ENCODE data around the gene TTLL9.

Gene TTLL9

GRCh38 chr20:31979713-31980426, 109.4 kb downstream of the TTLL9 start:
- Histone ChIP-seq H3K9me3 (ENCODE audit: control insufficient read depth, low read length) (no peaks in the 10 kb centered on the region), H3K27me3 (replicated peaks; ENCODE audit: control insufficient read depth, insufficient read depth, low read length) (peaks cover 64% of the 10 kb centered on the region), H3K9ac (ENCODE audit: low read length) (no peak overlapping the region), H3K4me3 (ENCODE audit: low read length) (no peak overlapping the region), H3K4me1 (ENCODE audit: control insufficient read depth, insufficient read depth, low read length) (no peaks in the 10 kb centered on the region), H3K36me3 (ENCODE audit: control insufficient read depth, insufficient read depth, low read length, severe bottlenecking) (no peaks in the 10 kb centered on the region)
- DNase-seq (ENCODE audit: low read depth) = no peak

DNA sequence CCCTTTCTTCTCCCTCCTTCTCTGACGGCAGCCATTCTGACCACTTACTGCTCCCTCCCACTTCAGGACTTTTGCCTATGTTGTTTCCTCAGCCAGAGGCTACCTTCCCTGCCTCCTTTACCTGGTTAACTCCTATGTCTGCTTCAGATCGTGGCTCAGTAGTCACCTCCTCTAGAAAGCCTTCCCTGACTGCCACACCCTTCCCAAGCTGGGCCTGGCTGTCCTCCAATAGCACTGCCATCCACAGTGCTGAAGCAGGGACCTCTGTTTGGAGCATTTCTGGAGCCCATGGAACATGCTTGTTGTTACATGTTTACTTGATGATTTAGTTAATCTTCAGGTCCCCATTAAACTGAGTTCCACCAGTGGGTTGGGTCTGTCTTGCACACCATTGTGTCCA, 111.3 kb downstream of the TTLL9 start:
- no peak for DNase-seq (ENCODE audit: low read depth)
- no peak overlapping the region for H3K4me3 ChIP-seq (ENCODE audit: low read length)
- no peaks in the 10 kb centered on the region for H3K36me3 ChIP-seq (ENCODE audit: control insufficient read depth, insufficient read depth, low read length, severe bottlenecking)
- no peaks in the 10 kb centered on the region for H3K9me3 ChIP-seq (ENCODE audit: control insufficient read depth, low read length)
- peaks cover 57% of the 10 kb centered on the region for H3K27me3 ChIP-seq (replicated peaks; ENCODE audit: control insufficient read depth, insufficient read depth, low read length)
- no peak overlapping the region for H3K9ac ChIP-seq (ENCODE audit: low read length)
- no peaks in the 10 kb centered on the region for H3K4me1 ChIP-seq (ENCODE audit: control insufficient read depth, insufficient read depth, low read length)

- Histone ChIP-seq H3K36me3 (ENCODE audit: control insufficient read depth, insufficient read depth, low read length, severe bottlenecking) (no peaks in the 10 kb centered on the region), H3K4me3 (ENCODE audit: low read length) (no peak overlapping the region), H3K4me1 (ENCODE audit: control insufficient read depth, insufficient read depth, low read length) (no peaks in the 10 kb centered on the region), H3K27me3 (replicated peaks; ENCODE audit: control insufficient read depth, insufficient read depth, low read length) (peaks cover 37% of the 10 kb centered on the region), H3K9me3 (ENCODE audit: control insufficient read depth, low read length) (no peaks in the 10 kb centered on the region), H3K9ac (ENCODE audit: low read length) (no peak overlapping the region)
- DNase-seq (ENCODE audit: low read depth) = no peak
Observed at GRCh38 chr20:31984981-31985471, 114.6 kb downstream of the TTLL9 start.

GRCh38 chr20:31987744-31988143, 117.3 kb downstream of the TTLL9 start:
- Histone ChIP-seq H3K4me1 (ENCODE audit: control insufficient read depth, insufficient read depth, low read length) (no peaks in the 10 kb centered on the region), H3K9ac (ENCODE audit: low read length) (no peak overlapping the region), H3K36me3 (ENCODE audit: control insufficient read depth, insufficient read depth, low read length, severe bottlenecking) (no peaks in the 10 kb centered on the region), H3K9me3 (ENCODE audit: control insufficient read depth, low read length) (no peaks in the 10 kb centered on the region), H3K27me3 (replicated peaks; ENCODE audit: control insufficient read depth, insufficient read depth, low read length) (peaks cover 21% of the 10 kb centered on the region), H3K4me3 (ENCODE audit: low read length) (no peak overlapping the region)
- peak; percentile 7 for DNase-seq (ENCODE audit: low read depth)

- DNase-seq (ENCODE audit: low read depth) = no peak
- no peak overlapping the region for H3K4me3 ChIP-seq (ENCODE audit: low read length)
- no peaks in the 10 kb centered on the region for H3K4me1 ChIP-seq (ENCODE audit: control insufficient read depth, insufficient read depth, low read length)
- peaks cover 21% of the 10 kb centered on the region for H3K27me3 ChIP-seq (replicated peaks; ENCODE audit: control insufficient read depth, insufficient read depth, low read length)
- no peaks in the 10 kb centered on the region for H3K9me3 ChIP-seq (ENCODE audit: control insufficient read depth, low read length)
- no peak overlapping the region for H3K9ac ChIP-seq (ENCODE audit: low read length)
- no peaks in the 10 kb centered on the region for H3K36me3 ChIP-seq (ENCODE audit: control insufficient read depth, insufficient read depth, low read length, severe bottlenecking)
Observed at GRCh38 chr20:31988430-31989015, 118.1 kb downstream of the TTLL9 start.

- no peak for DNase-seq (ENCODE audit: low read depth)
- H3K27me3 ChIP-seq (replicated peaks; ENCODE audit: control insufficient read depth, insufficient read depth, low read length) = peaks cover 26% of the 10 kb centered on the region
- H3K36me3 ChIP-seq (ENCODE audit: control insufficient read depth, insufficient read depth, low read length, severe bottlenecking) = no peaks in the 10 kb centered on the region
- no peaks in the 10 kb centered on the region for H3K4me1 ChIP-seq (ENCODE audit: control insufficient read depth, insufficient read depth, low read length)
- no peak overlapping the region for H3K9ac ChIP-seq (ENCODE audit: low read length)
- no peak overlapping the region for H3K4me3 ChIP-seq (ENCODE audit: low read length)
- no peaks in the 10 kb centered on the region for H3K9me3 ChIP-seq (ENCODE audit: control insufficient read depth, low read length)
Observed at GRCh38 chr20:31989030-31989645, 118.7 kb downstream of the TTLL9 start.

- Histone ChIP-seq H3K4me3 (ENCODE audit: low read length) (no peak overlapping the region), H3K9ac (ENCODE audit: low read length) (no peak overlapping the region), H3K27me3 (replicated peaks; ENCODE audit: control insufficient read depth, insufficient read depth, low read length) (peaks cover 27% of the 10 kb centered on the region), H3K9me3 (ENCODE audit: control insufficient read depth, low read length) (no peaks in the 10 kb centered on the region), H3K4me1 (ENCODE audit: control insufficient read depth, insufficient read depth, low read length) (no peaks in the 10 kb centered on the region), H3K36me3 (ENCODE audit: control insufficient read depth, insufficient read depth, low read length, severe bottlenecking) (no peaks in the 10 kb centered on the region)
- DNase-seq (ENCODE audit: low read depth) = no peak
Observed at GRCh38 chr20:31990641-31991338, 120.4 kb downstream of the TTLL9 start.

GRCh38 chr20:31991339-31991705, 120.9 kb downstream of the TTLL9 start:
- no peak for DNase-seq (ENCODE audit: low read depth)
- Histone ChIP-seq H3K4me1 (ENCODE audit: control insufficient read depth, insufficient read depth, low read length) (no peaks in the 10 kb centered on the region), H3K4me3 (ENCODE audit: low read length) (no peak overlapping the region), H3K27me3 (replicated peaks; ENCODE audit: control insufficient read depth, insufficient read depth, low read length) (peaks cover 31% of the 10 kb centered on the region), H3K9ac (ENCODE audit: low read length) (no peak overlapping the region), H3K9me3 (ENCODE audit: control insufficient read depth, low read length) (no peaks in the 10 kb centered on the region), H3K36me3 (ENCODE audit: control insufficient read depth, insufficient read depth, low read length, severe bottlenecking) (no peaks in the 10 kb centered on the region)

DNA sequence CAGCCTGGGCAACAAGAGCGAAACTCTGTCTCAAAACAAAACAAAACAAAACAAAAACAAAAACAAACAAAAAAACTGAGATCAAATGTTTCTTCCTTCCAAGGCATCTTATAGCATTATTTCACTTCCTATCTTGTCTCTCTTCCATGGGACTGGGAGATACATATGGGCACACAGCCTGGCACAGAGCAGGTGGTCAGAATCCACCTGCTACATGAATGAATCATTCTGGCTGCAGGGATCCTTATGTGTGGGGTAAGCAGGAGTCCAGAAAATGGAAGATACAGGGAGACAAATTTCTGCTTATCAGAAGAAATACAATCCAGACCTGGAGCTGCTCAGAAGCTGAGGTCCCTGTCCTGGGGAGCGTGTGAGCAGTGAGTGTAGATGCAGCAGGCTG, 121.7 kb downstream of the TTLL9 start:
- no peaks in the 10 kb centered on the region for H3K9me3 ChIP-seq (ENCODE audit: control insufficient read depth, low read length)
- H3K27me3 ChIP-seq (replicated peaks; ENCODE audit: control insufficient read depth, insufficient read depth, low read length) = peaks cover 37% of the 10 kb centered on the region
- H3K4me3 ChIP-seq (ENCODE audit: low read length) = no peak overlapping the region
- H3K9ac ChIP-seq (ENCODE audit: low read length) = no peak overlapping the region
- no peak for DNase-seq (ENCODE audit: low read depth)
- no peaks in the 10 kb centered on the region for H3K4me1 ChIP-seq (ENCODE audit: control insufficient read depth, insufficient read depth, low read length)
- H3K36me3 ChIP-seq (ENCODE audit: control insufficient read depth, insufficient read depth, low read length, severe bottlenecking) = no peaks in the 10 kb centered on the region
